ENCODE results near the gene NKX3-2. TPM values are rescaled to one million over a fixed set of nuclear protein-coding genes. Genes with fewer than 3 reads are reported as not detected.

The NKX3-2 gene
- total and polyA plus RNA-seq, 3 donors from 2014 or later = 0.50 to 1.3 (median 0.57) TPM

DNA sequence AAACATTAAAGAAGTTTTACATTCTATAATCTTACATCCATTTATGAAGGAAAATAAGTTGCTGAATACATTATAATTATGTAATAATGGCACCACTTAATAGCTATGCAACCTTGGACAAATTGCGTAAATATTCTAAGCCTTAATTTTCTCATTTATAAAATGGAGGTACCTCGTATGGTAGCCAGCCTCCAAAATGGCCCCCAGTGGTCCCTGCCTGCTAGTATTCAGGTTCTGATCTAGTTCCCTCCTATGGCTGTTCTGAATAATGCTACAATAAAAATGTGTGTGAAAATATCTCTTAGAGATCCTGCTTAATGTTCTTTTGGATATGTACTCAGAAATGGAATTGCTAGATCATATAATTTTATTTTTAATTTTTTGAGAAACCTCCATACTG lies 11.0 kb upstream of the NKX3-2 start:
- no peaks in the 10 kb centered on the region for H3K4me1 ChIP-seq
- intact Hi-C loops (cut with DNase I; ENCODE audit: low total_unique reads) = no loop called here
- TF ChIP-seq POLR2A (IDR thresholded peaks at IDR 0.05) = no peak
- TF ChIP-seq, protein P1, sequence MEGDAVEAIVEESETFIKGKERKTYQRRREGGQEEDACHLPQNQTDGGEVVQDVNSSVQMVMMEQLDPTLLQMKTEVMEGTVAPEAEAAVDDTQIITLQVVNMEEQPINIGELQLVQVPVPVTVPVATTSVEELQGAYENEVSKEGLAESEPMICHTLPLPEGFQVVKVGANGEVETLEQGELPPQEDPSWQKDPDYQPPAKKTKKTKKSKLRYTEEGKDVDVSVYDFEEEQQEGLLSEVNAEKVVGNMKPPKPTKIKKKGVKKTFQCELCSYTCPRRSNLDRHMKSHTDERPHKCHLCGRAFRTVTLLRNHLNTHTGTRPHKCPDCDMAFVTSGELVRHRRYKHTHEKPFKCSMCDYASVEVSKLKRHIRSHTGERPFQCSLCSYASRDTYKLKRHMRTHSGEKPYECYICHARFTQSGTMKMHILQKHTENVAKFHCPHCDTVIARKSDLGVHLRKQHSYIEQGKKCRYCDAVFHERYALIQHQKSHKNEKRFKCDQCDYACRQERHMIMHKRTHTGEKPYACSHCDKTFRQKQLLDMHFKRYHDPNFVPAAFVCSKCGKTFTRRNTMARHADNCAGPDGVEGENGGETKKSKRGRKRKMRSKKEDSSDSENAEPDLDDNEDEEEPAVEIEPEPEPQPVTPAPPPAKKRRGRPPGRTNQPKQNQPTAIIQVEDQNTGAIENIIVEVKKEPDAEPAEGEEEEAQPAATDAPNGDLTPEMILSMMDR (IDR thresholded peaks at IDR 0.05) = no peak
- no peaks in the 10 kb centered on the region for H3K27me3 ChIP-seq
- no peaks in the 10 kb centered on the region for H3K9me3 ChIP-seq
- 78 to 88% methylated on average over 2 of the region's 2 CpGs for WGBS, 2 donors
- H3K4me3 ChIP-seq = no peak overlapping the region
- H3K36me3 ChIP-seq (ENCODE audit: low read depth, missing control alignments) = no peaks in the 10 kb centered on the region
- H3K27ac ChIP-seq = no peak overlapping the region
- DNase-seq = no peak

DNA sequence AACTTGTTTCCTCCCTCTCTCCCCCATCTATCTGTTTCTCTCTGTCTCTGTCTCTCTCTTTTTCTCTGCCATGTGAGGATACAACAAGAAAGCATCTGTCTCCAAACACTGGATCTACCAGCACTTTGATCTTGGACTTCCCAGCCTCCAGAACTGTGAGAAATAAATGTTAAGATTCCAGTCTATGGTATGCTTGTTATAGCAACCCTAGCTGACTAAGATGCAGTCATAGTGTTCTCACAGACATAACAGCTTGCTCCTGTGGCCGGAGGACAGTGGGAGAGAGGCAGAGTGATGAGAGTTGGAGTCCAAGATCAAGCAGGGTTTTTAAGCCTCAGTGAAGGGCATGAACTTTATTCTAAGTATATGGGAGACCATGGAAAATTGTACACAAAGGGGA lies 8.8 kb upstream of the NKX3-2 start:
- intact Hi-C loops (cut with DNase I; ENCODE audit: low total_unique reads) = no loop called here
- no peak overlapping the region for H3K4me3 ChIP-seq
- WGBS, 2 donors = 57 to 80% methylated on average over 1 of the region's 1 CpG
- no peak for DNase-seq
- H3K27ac ChIP-seq = no peak overlapping the region
- TF ChIP-seq, protein P1 (IDR thresholded peaks at IDR 0.05) = no peak
- TF ChIP-seq POLR2A (IDR thresholded peaks at IDR 0.05) = no peak
- no peaks in the 10 kb centered on the region for H3K4me1 ChIP-seq
- no peaks in the 10 kb centered on the region for H3K9me3 ChIP-seq
- no peaks in the 10 kb centered on the region for H3K27me3 ChIP-seq
- no peaks in the 10 kb centered on the region for H3K36me3 ChIP-seq (ENCODE audit: low read depth, missing control alignments)

DNA sequence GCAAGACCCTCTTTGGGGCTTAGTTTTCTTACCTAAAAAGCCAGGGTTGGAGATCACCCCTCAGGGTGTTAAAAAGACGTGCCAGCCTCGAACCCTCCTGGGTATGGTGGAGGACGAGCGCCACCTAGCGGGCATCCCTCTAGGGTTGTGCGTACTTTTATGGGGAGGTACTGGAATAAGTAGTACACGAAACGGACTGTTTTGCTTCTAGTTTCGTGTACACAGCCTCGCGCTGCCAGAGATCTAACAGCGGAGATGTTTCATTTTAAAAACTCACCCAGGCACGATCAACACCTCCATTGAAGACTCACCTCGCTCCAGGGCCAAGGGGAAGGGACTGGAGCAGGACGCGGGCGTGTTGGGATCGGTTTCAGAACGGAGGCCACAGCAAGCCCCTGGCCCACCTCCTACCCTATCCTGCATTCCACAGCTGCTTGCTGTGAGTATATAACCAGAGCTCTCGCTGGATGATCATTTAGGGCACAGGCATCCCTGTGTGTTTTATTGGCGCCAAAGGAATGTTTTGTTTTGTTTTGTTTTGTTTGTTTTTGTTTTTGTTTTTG lies 4.8 kb upstream of the NKX3-2 start:
- Histone ChIP-seq H3K4me3 (peak overlapping the region in 1 of 2 donors; percentile 36), H3K27ac (no peak overlapping the region), H3K36me3 (ENCODE audit: low read depth, missing control alignments) (no peaks in the 10 kb centered on the region), H3K9me3 (no peaks in the 10 kb centered on the region), H3K27me3 (no peaks in the 10 kb centered on the region), H3K4me1 (no peaks in the 10 kb centered on the region)
- intact Hi-C loops (cut with DNase I; ENCODE audit: low total_unique reads) = loop anchor here (5.0 kb wide), 1 partner anchor 697 kb away; no protein-coding TSS in a partner anchor
- no peak for TF ChIP-seq POLR2A (IDR thresholded peaks at IDR 0.05)
- TF ChIP-seq, protein P1 (IDR thresholded peaks at IDR 0.05) = peak; percentile 80 to 85 (median 85)
- WGBS, 2 donors = 3% methylated on average over 20 to 21 of the region's 21 CpGs
- peak; percentile 93 for DNase-seq

DNA sequence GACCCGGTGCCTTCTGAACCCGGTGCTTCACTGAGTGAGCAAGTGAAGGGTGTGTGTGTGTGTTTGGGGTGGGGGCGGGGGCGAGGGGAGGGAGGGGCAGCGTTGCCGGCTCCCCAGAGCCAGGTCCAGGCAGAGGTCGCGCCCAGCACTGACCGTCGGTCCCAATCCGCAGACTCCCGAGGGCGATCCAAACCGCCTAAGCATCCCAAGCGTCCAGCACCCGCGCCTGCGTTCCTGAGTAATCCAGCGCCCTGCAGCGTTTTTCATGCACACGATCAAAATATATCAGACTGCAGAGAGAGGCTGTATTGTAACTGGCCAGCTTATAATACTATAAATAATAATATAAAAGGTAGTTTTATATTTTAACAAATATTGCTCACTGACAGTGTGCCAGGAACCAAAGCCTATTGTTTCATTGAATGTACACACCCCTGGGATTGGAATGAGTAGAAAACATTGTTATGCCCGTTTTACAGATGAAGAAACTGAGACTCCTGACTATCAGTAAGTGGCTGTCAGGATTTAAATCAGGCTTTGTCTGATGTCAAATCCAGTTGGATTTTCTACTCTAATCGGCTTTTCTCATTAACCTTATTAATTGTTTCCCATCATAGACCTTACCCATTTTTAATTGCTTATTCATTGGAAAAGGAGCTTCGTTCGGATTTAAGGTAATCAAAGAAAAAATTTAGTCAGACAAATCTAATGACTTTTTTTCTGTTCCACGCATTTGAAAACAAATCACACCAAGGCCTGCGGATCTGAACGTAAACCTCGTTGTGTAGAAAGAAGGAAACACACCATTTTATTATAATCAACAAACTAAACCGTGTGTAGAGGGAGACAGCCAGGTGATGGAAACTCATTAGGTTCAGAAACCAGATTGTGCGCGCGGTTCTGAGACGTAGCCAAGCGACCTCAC lies 4.0 kb upstream of the NKX3-2 start:
- peak overlapping the region; percentile 43 to 53 for H3K4me3 ChIP-seq
- no peak overlapping the region for H3K27ac ChIP-seq
- no peaks in the 10 kb centered on the region for H3K36me3 ChIP-seq (ENCODE audit: low read depth, missing control alignments)
- TF ChIP-seq POLR2A (IDR thresholded peaks at IDR 0.05) = no peak
- TF ChIP-seq, protein P1 (IDR thresholded peaks at IDR 0.05) = no peak
- intact Hi-C loops (cut with DNase I; ENCODE audit: low total_unique reads) = loop anchor here (5.0 kb wide), 1 partner anchor 696 kb away; no protein-coding TSS in a partner anchor
- no peak for DNase-seq
- no peaks in the 10 kb centered on the region for H3K27me3 ChIP-seq
- no peaks in the 10 kb centered on the region for H3K4me1 ChIP-seq
- H3K9me3 ChIP-seq = no peaks in the 10 kb centered on the region
- 10 to 14% methylated on average over 30 to 35 of the region's 35 CpGs for WGBS, 2 donors

Data from testis (tissue), 3 donors.